HG03460 (cell line): ENCODE results near the gene TBL2.
A peak's percentile ranks its signal among the peaks of the same experiment; 100 is the strongest.
"Not testable (repeated sequence)": the region's sequence is repeated elsewhere in the genome, so short reads cannot be mapped to it uniquely, and the experiment has no call there.

Experiments used
- ATAC-seq: cut with Tn5 transposase; IDR thresholded peaks from one replicate; pipeline ENCODE4 v1.9.1; 2021; ENCODE audit not compliant: unreplicated experiment

The TBL2 gene

DNA sequence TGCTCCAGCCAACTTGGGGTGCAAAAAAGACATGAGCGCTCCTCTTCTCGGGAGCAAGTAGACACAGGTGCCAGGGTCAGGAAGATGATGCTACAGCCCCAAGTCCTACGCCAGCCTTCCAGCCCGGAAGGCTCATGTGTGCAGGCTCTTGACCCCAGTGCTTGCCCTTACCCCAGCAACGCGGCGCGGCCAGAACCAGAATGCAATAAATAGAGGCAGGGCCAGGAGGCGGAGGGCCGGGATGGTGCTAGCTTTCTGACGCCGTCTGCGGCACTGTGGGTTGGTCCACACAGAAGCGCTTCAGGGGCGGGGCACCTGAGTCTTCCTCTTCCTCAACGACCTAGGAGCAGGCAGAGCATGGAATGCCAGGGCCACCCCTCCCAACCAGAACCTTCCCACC lies 41.3 kb downstream of the TBL2 start:
- no peak for ATAC-seq

DNA sequence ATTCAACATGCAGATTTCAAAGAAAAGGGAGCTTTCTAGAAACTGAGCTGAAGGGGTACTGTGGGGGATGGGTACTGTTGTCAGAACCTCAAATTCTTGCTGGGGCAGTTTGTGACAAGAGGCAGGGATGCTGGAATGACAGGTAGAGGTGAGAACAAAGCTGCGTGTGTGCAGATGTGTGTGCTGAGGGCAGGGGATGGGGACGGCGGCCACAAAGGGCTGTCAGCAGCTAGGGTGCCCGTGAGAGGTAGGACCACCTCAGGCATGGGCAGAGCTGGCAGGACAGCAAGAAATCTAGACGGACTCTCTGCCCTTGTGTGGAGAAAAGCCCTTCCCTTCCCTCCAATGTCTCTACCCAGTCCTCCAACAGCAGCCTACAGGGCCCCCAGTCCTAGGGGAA lies 41.9 kb downstream of the TBL2 start:
- ATAC-seq: no peak

GRCh38 chr7:73535918-73536317 lies 42.5 kb downstream of the TBL2 start:
- not testable (repeated sequence) for ATAC-seq

DNA sequence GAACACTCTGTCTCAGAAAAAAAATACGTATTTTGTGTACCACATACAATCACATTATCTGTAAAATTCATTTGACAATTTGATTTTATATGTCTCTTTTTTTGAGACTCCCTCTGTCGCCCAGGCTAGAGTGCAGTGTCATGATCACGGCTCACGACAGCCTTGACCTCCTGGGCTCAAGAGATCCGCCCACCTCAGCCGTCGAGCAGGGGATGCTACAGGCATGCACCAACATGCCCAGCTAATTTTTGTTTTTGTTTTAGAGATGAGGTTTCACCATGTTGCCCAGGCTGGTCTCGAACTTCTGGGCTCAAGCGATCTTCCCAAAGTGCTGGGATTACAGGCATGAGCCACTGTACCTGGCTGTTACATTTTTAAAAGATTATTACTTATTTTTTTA lies 44.6 kb downstream of the TBL2 start:
- ATAC-seq: no peak

DNA sequence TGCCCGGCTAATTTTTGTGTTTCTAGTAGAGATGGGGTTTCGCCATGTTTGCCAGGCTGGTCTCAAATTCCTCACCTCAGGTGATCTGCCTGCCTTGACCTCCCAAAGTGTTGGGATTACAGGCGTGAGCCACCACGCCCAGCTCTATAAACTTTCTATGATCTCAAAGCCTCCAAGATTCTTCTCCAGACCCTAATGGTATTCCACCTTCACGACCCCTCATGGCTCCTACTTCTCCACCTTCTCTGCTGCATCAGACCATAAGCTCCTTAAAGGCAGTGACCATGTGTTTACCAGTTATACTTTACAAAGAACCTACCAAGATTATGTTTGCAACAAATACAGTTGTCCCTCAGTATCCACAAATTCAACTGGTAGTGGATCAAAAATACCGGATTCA lies 46.2 kb downstream of the TBL2 start:
- ATAC-seq: no peak

- no peak for ATAC-seq
These were observed 47.6 kb downstream of the TBL2 start for GRCh38 chr7:73530800-73531199.

DNA sequence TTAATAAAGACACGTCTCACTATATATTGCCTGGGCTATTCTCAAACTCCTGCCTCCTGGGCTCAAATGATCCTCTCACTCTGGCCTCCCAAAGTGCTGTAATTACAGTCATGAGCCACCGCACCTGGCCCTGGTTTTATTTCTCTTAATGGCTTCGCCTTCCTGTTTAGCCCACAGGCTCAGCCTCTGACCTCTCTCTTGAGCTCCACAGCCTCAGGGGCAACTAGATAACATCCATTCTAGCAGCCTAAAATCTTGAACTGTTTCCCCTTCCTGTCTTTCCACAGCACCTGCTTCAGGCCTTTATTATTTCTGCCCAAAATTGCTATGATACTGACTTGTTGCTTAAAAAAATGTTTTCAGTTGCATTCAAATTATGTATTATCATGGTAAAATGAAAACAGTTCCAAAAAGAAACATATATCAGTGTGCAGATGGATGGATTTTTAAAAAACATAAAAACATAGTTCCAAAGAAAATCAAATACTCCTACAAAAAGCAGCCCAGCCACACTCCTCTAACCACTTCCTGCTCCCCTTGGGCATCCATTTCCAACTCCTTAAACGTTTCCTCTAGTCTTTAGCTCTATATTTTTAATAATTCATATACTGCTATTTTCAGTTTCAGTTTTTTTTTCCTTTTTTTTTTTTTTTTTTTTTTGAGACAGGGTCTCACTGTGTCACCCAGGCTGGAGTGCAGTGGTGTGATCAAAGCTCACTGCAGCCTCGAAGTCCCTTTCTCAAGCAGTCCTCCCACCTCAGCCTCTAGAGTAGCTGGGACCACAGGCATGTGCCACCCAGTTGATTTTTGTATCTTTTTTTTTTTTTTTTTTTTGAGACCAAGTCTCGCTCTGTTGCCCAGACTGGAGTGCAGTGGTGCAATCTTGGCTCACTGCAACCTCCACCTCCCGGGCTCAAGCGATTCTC lies 51.2 kb downstream of the TBL2 start:
- no peak for ATAC-seq

- not testable (repeated sequence) for ATAC-seq
These were observed 52.3 kb downstream of the TBL2 start for GRCh38 chr7:73526158-73526494.

- ATAC-seq: peak; percentile 85
These were observed 56.1 kb downstream of the TBL2 start, which contains the start of gene BAZ1B for GRCh38 chr7:73522105-73522872. Gene BAZ1B, minus strand, starts transcription at chr7:73522293. Its CDS starts 360 bp downstream, at chr7:73521933.

DNA sequence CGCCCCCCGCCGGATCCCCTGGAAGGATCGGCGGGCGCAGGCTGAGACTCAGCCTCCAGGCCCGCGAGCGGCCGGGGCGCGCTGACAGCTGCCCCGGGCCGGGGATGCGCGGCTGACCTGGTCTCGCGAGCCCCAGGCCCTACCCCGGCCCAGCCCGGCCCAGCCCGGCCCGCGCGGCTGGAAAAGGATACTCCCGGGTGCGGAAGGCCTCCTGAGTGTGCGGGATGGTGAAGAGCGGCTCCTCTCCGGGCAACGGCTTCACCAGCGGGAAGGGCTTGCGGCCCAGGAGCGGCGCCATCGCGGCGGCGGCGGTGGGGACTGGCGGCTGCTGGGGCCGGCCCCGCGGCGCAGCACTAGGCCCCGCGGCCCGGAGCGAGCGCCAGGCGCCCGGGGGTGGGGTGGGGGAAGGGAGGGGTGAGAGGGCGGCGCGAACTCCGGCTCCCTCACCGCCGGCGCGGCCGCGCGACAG lies 56.7 kb downstream of the TBL2 start:
- ATAC-seq: peak; percentile 32

DNA sequence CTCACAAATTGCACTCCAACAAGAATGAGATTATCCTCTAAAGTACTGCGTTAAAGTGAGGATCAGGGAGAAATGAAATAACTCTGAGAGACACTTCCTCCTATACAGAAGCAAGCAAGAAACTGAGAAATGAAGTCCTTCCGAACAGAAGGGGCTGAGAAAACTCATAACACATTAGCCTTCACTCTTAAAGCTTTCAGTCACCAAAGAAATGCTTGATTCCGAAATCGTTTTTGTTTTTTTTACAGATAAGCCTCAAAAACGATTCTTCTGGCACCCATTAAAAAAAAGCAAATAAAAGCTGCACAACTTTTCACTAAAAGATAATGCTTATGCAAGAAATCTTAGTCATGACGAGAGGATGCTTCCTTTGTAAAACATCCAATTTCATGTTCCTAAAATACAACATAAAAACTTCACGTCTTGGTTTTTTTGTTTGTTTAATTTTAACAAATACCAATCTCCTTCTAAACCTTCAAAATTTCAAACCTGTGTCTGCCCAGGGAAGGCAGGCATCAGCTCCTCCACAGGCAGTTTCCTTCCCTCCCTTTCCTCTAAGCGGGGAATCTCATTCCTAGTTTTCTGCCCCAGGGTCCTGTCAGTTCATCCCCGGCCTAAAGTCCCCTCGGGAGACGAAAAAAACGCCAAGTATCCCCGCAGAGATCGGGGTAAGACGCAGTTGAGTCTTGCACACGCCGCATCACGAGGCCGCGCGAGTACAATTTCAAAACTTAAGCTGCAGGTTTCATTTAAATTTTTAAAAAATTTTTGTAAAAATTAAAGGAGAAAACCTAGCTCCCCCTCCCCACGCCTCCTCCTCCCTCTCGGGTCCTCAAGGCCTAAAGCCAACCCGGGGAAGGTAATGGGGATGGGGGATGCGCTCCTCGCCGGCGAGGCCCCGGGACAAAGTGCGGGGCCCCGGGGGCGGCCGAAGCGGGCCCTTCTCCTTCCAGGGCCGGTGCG lies 57.4 kb downstream of the TBL2 start:
- no peak for ATAC-seq

GRCh38 chr7:73519867-73520672 lies 58.3 kb downstream of the TBL2 start:
- ATAC-seq: no peak

DNA sequence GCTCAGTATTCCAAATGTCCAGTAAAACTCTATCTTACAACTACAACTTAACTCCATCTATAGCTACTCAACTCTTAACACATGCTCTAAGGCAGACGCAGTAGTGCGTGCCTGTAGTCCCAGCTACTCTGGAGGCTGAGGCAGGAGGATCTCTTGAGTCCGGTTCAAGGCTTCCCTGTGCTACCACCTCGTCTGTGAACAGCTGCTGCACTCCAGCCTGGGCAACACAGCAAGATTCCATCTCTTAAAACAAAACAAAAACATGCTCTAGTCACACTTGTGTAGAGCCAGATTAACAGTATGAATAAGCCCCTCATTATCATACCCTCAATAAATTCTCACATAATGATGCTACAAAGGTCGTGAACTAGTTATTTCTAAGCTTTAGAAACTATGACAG lies 59.9 kb downstream of the TBL2 start:
- ATAC-seq: no peak
